Keratinocyte (primary cell): ENCODE results near the gene ERFL. TPM values are rescaled to one million over a fixed set of nuclear protein-coding genes. Genes with fewer than 3 reads are reported as not detected.
A peak's percentile ranks its signal among the peaks of the same experiment; 100 is the strongest.

Experiments
- DNase-seq: peaks from one replicate; pipeline ENCODE4 v3.0.0-alpha.2; 2011; ENCODE audit warnings: low read depth, missing footprints, low spot score
- FAIRE-seq: peaks from 2 replicates; lab custom pipeline; 2011; peaks lifted over from hg19 to GRCh38; lab: Jason Lieb, UNC
- H2AFZ ChIP-seq: 2 replicates; pipeline ENCODE4 v1.6.0; 2012; ENCODE audit warnings: low read length, control low read depth, inconsistent platforms; ENCODE audit not compliant: control insufficient read depth
- H3K27ac ChIP-seq: 2 replicates; pipeline ENCODE4 v1.5.1; 2011; ENCODE audit warnings: low read length; ENCODE audit not compliant: control insufficient read depth, insufficient read depth
- H3K27me3 ChIP-seq: 3 replicates; pipeline ENCODE4 v1.6.0; 2011; ENCODE audit warnings: low read length; ENCODE audit not compliant: control insufficient read depth, insufficient read depth; ENCODE audit errors: extremely low read depth
- H3K36me3 ChIP-seq, 2 experiments: 2 replicates in 1 of 2; 3 replicates in 1 of 2; pipeline ENCODE4 v1.5.1; 2011; ENCODE audit warnings: low read length in 2 of 2, mild to moderate bottlenecking in 1 of 2; ENCODE audit not compliant: control insufficient read depth in 2 of 2, insufficient read depth in 2 of 2; ENCODE audit errors: extremely low read depth in 1 of 2
- H3K4me1 ChIP-seq: 3 replicates; pipeline ENCODE4 v1.5.1; 2011; ENCODE audit warnings: low read length; ENCODE audit not compliant: control insufficient read depth, insufficient read depth; ENCODE audit errors: extremely low read depth
- H3K4me2 ChIP-seq: 3 replicates; pipeline ENCODE4 v1.6.0; 2011; ENCODE audit warnings: low read depth, low read length; ENCODE audit not compliant: control insufficient read depth, insufficient read depth; ENCODE audit errors: extremely low read depth
- H3K4me3 ChIP-seq, 3 experiments: fragments of 200-600 bp in 1 of 3; sonication (generic) in 1 of 3; 2 replicates in 2 of 3; 3 replicates in 1 of 3; pipeline ENCODE4 v1.5.1; 2011 to 2016; ENCODE audit warnings: low read length in 3 of 3, mild to moderate bottlenecking in 3 of 3, control low read depth in 2 of 3, inconsistent platforms in 1 of 3, low read depth in 1 of 3, mixed read lengths in 1 of 3, mixed run types in 1 of 3, moderate library complexity in 1 of 3; ENCODE audit not compliant: control insufficient read depth in 2 of 3, insufficient read depth in 2 of 3; ENCODE audit errors: extremely low read depth in 1 of 3
- H3K79me2 ChIP-seq: 2 replicates; pipeline ENCODE4 v1.6.0; 2012; ENCODE audit warnings: low read length; ENCODE audit not compliant: control insufficient read depth, insufficient read depth
- H3K9ac ChIP-seq: 3 replicates; pipeline ENCODE4 v1.6.0; 2011; ENCODE audit warnings: low read length; ENCODE audit not compliant: control insufficient read depth, insufficient read depth; ENCODE audit errors: extremely low read depth
- H3K9me1 ChIP-seq: 3 replicates; pipeline ENCODE4 v1.6.0; 2011; ENCODE audit warnings: low read length; ENCODE audit not compliant: control insufficient read depth, insufficient read depth; ENCODE audit errors: extremely low read depth
- H3K9me3 ChIP-seq: 2 replicates; pipeline ENCODE4 v1.5.1; 2012; ENCODE audit warnings: low read depth, low read length; ENCODE audit not compliant: control insufficient read depth
- H4K20me1 ChIP-seq: 3 replicates; pipeline ENCODE4 v1.6.0; 2011; ENCODE audit warnings: low read length; ENCODE audit not compliant: control insufficient read depth, insufficient read depth; ENCODE audit errors: extremely low read depth
- CTCF ChIP-seq, 3 experiments: IDR thresholded peaks in 1 of 3; conservative IDR thresholded peaks in 1 of 3; optimal IDR thresholded peaks in 1 of 3; 2 replicates in 2 of 3; 3 replicates in 1 of 3; pipeline versions ENCODE3 to v1.5.1; 2011; ENCODE audit warnings: low read length in 3 of 3, mild to moderate bottlenecking in 3 of 3, moderate library complexity in 2 of 3, control low read depth in 1 of 3, inconsistent platforms in 1 of 3; ENCODE audit not compliant: insufficient read depth in 2 of 3; ENCODE audit errors: extremely low read depth in 1 of 3
- EZH2 ChIP-seq: IDR thresholded peaks from one replicate; pipeline ENCODE4 v1.6.1; 2012; ENCODE audit warnings: inconsistent platforms, mild to moderate bottlenecking, low read length, moderate library complexity
- dilution Hi-C: fragments of 300-500 bp; cut with MboI; formaldehyde crosslinking; loops from one replicate; pipeline ENCODE4 v1.7.0; 2020; ENCODE audit warnings: low sequenced_read_pairs; ENCODE audit not compliant: extremely low pct_ligation_motif_present
- polyA plus RNA-seq, 5 experiments: library from polyadenylated mRNA; depleted of rRNA in 3 of 5; stranded (reverse) in 3 of 5; stranded (forward) in 1 of 5; unstranded in 1 of 5; fragments of >200 nt; gene quantifications; 1 replicate in 1 of 5; 2 replicates in 3 of 5; 3 replicates in 1 of 5; pipeline versions ENCODE4 v1.2.1 to v1.2.3, GENCODE V29; 2011 to 2012; ENCODE audit warnings: missing spikeins in 2 of 5, low read depth in 1 of 5, low replicate concordance in 1 of 5

The ERFL gene
- polyA plus RNA-seq, 1 donor (not counting 4 experiments of a cell fraction or from before 2014, with no cell fraction given): not detected

GRCh38 chr19:41958367-41959055 lies 30.3 kb upstream of the ERFL start:
- H3K9ac ChIP-seq: peak overlapping the region; percentile 95
- H3K27ac ChIP-seq: peak overlapping the region; percentile 76
- FAIRE-seq (no peak), DNase-seq (peak; percentile 44)
- peak overlapping the region; percentile 82 to 95 (median 93) for H3K4me3 ChIP-seq
- peak overlapping the region; percentile 95 for H2AFZ ChIP-seq
- dilution Hi-C loops: no loop called here
- H4K20me1 ChIP-seq: peaks cover 7% of the 10 kb centered on the region
- H3K9me1 ChIP-seq: no peaks in the 10 kb centered on the region
- H3K27me3 ChIP-seq: no peaks in the 10 kb centered on the region
- H3K9me3 ChIP-seq: no peaks in the 10 kb centered on the region
- peaks cover 0 to 9% of the 10 kb centered on the region in 2 experiments for H3K36me3 ChIP-seq
- H3K79me2 ChIP-seq: no peaks in the 10 kb centered on the region
- TF ChIP-seq CTCF (optimal IDR thresholded peaks at IDR 0.05 in 1 of 3, IDR thresholded peaks at IDR 0.05 in 1 of 3, conservative IDR thresholded peaks at IDR 0.05 in 1 of 3; ENCODE audit: extremely low read depth in 1 of 3, insufficient read depth in 2 of 3, low read length in 3 of 3) (no peak), EZH2 (no peak)
- peaks cover 14% of the 10 kb centered on the region for H3K4me1 ChIP-seq
- H3K4me2 ChIP-seq: peak overlapping the region; percentile 88

GRCh38 chr19:41957838-41958366 lies 29.7 kb upstream of the ERFL start:
- TF ChIP-seq EZH2 (no peak), CTCF (optimal IDR thresholded peaks at IDR 0.05 in 1 of 3, IDR thresholded peaks at IDR 0.05 in 1 of 3, conservative IDR thresholded peaks at IDR 0.05 in 1 of 3; ENCODE audit: extremely low read depth in 1 of 3, insufficient read depth in 2 of 3, low read length in 3 of 3) (peak; percentile 86 to 98 (median 93))
- peak overlapping the region; percentile 82 to 95 (median 93) for H3K4me3 ChIP-seq
- no peaks in the 10 kb centered on the region for H3K27me3 ChIP-seq
- dilution Hi-C loops: no loop called here
- no peaks in the 10 kb centered on the region for H3K9me1 ChIP-seq
- H3K4me1 ChIP-seq: peaks cover 14% of the 10 kb centered on the region
- peak overlapping the region; percentile 47 for H3K27ac ChIP-seq
- H3K79me2 ChIP-seq: no peaks in the 10 kb centered on the region
- H3K36me3 ChIP-seq: peaks cover 0 to 9% of the 10 kb centered on the region in 2 experiments
- peak overlapping the region; percentile 88 for H3K4me2 ChIP-seq
- peaks cover 7% of the 10 kb centered on the region for H4K20me1 ChIP-seq
- FAIRE-seq (peak; percentile 82), DNase-seq (peak; percentile 63)
- H2AFZ ChIP-seq: no peak overlapping the region
- H3K9me3 ChIP-seq: no peaks in the 10 kb centered on the region
- peak overlapping the region; percentile 95 for H3K9ac ChIP-seq
